Lung (tissue), 12 donors: ENCODE results near the gene MYO7A. TPM values are rescaled to one million over a fixed set of nuclear protein-coding genes. Genes with fewer than 3 reads are reported as not detected.

Source experiments
- ATAC-seq: fragments of 200-7000 bp; cut with Tn5 transposase; one replicate; pipeline ENCODE4 v1.9.1; 2020; ENCODE audit warnings: moderate number of reproducible peaks; ENCODE audit not compliant: insufficient read depth, low FRiP score
- DNase-seq, 3 donors: peaks; one replicate each; pipeline ENCODE4 v3.0.0-alpha.2; 2013 to 2017
- H3K27ac ChIP-seq, 2 donors: one replicate each; pipeline ENCODE4 v1.5.1; 2013; ENCODE audit warnings: mild to moderate bottlenecking in 2 of 2, moderate library complexity in 2 of 2, control low read depth in 1 of 2, inconsistent platforms in 1 of 2, low read depth in 1 of 2, low read length in 1 of 2
- H3K27me3 ChIP-seq, 3 donors: one replicate each; pipeline ENCODE4 v1.5.1; 2013; ENCODE audit warnings: low read length in 2 of 3; ENCODE audit not compliant: control insufficient read depth in 3 of 3, insufficient read depth in 3 of 3
- H3K36me3 ChIP-seq, 4 donors: one replicate each; pipeline ENCODE4 v1.5.1; 2013; ENCODE audit warnings: low read length in 4 of 4, mild to moderate bottlenecking in 1 of 4, moderate library complexity in 1 of 4; ENCODE audit not compliant: control insufficient read depth in 4 of 4, insufficient read depth in 4 of 4
- H3K4me1 ChIP-seq, 5 donors: one replicate each; pipeline ENCODE4 v1.5.1; 2013; ENCODE audit warnings: low read length in 5 of 5, mild to moderate bottlenecking in 2 of 5, moderate library complexity in 1 of 5; ENCODE audit not compliant: control insufficient read depth in 5 of 5, insufficient read depth in 5 of 5
- H3K4me3 ChIP-seq: one replicate; pipeline ENCODE4 v1.5.1; 2013; ENCODE audit warnings: mild to moderate bottlenecking, control low read depth, moderate library complexity
- H3K9ac ChIP-seq, 2 donors: one replicate each; pipeline ENCODE4 v1.5.1; 2013; ENCODE audit warnings: low read length in 2 of 2, control low read depth in 1 of 2; ENCODE audit not compliant: insufficient read depth in 1 of 2
- H3K9me3 ChIP-seq, 4 donors: one replicate each; pipeline ENCODE4 v1.5.1; 2013; ENCODE audit warnings: low read length in 3 of 4, mild to moderate bottlenecking in 1 of 4, moderate library complexity in 1 of 4; ENCODE audit not compliant: control insufficient read depth in 4 of 4, insufficient read depth in 3 of 4
- CTCF ChIP-seq: IDR thresholded peaks from 2 replicates; pipeline ENCODE4 v1.5.1; 2012; ENCODE audit warnings: mild to moderate bottlenecking; ENCODE audit errors: control extremely low read depth, extremely low read depth
- WGBS, 2 donors: extraction: QIAGEN DNeasy Blood & Tissue Kit; methylation state at CpG; one replicate each; pipeline ENCODE4 v1.1.7; 2013; 5-methylcytosine and 5-hydroxymethylcytosine counted together
- polyA plus RNA-seq, 2 donors: library from polyadenylated mRNA; stranded (reverse); fragments of 200-250 nt; gene quantifications; one replicate each; pipeline ENCODE4 v1.2.1, GENCODE V29; 2013
- total RNA-seq, 2 donors: library from RNA; depleted of rRNA in 1 of 2; stranded (reverse); fragments of >200 nt in 1 of 2; gene quantifications; one replicate each; pipeline ENCODE4 v1.2.1, GENCODE V29; 2014 to 2021
- donor health status: control.
- donor health status: control.
- donor health status: Bipolar disorder and iron deficiency.
- donor health status: healthy.
- donor health status: DM: yes; HTN: yes; CAD: no.

MYO7A gene
- total and polyA plus RNA-seq, 4 donors, result 1.8 to 10.2 (median 6.3) TPM

GRCh38 chr11:77106321-77106720 lies 21.7 kb upstream of the MYO7A start:
- Histone ChIP-seq H3K27ac (no peak overlapping the region), H3K36me3 (peaks cover 0 to 4% (median 1%) of the 10 kb centered on the region in 4 donors), H3K4me3 (no peak overlapping the region), H3K9me3 (no peaks in the 10 kb centered on the region), H3K9ac (no peak overlapping the region), H3K4me1 (peaks cover 0 to 16% (median 6%) of the 10 kb centered on the region in 5 donors), H3K27me3 (no peaks in the 10 kb centered on the region)
- ATAC-seq (no peak), DNase-seq (no peak)
- no peak for TF ChIP-seq CTCF
- 80 to 83% methylated on average over 7 of the region's 7 CpGs for WGBS, 2 donors

GRCh38 chr11:77106759-77107158 lies 21.3 kb upstream of the MYO7A start:
- DNase-seq (no peak), ATAC-seq (no peak)
- no peak for TF ChIP-seq CTCF
- H3K27me3 ChIP-seq, result no peaks in the 10 kb centered on the region
- peaks cover 0 to 4% (median 1%) of the 10 kb centered on the region in 4 donors for H3K36me3 ChIP-seq
- no peak overlapping the region for H3K9ac ChIP-seq
- H3K27ac ChIP-seq, result no peak overlapping the region
- 97 to 99% methylated on average over 13 of the region's 13 CpGs for WGBS, 2 donors
- H3K4me1 ChIP-seq, result peaks cover 0 to 16% (median 6%) of the 10 kb centered on the region in 5 donors
- H3K9me3 ChIP-seq, result no peaks in the 10 kb centered on the region
- H3K4me3 ChIP-seq, result no peak overlapping the region

- peak; percentile 56 to 62 (median 61) for DNase-seq
- Histone ChIP-seq H3K27ac (no peak overlapping the region), H3K36me3 (peaks cover 0 to 1% (median under 1%) of the 10 kb centered on the region in 4 donors), H3K4me1 (peaks cover 0 to 16% (median 6%) of the 10 kb centered on the region in 5 donors), H3K9me3 (no peaks in the 10 kb centered on the region), H3K27me3 (no peaks in the 10 kb centered on the region), H3K4me3 (no peak overlapping the region), H3K9ac (no peak overlapping the region)
- 50 to 57% methylated on average over 3 of the region's 3 CpGs for WGBS, 2 donors
- TF ChIP-seq CTCF, result no peak
- no peak for ATAC-seq
Measured at GRCh38 chr11:77107950-77108349, 20.1 kb upstream of the MYO7A start.

GRCh38 chr11:77108436-77108835 lies 19.6 kb upstream of the MYO7A start:
- 90 to 91% methylated on average over 9 of the region's 9 CpGs for WGBS, 2 donors
- DNase-seq (no peak), ATAC-seq (no peak)
- no peaks in the 10 kb centered on the region for H3K27me3 ChIP-seq
- H3K27ac ChIP-seq, result no peak overlapping the region
- no peaks in the 10 kb centered on the region for H3K9me3 ChIP-seq
- no peak overlapping the region for H3K9ac ChIP-seq
- H3K4me1 ChIP-seq, result peaks cover 0 to 16% (median 6%) of the 10 kb centered on the region in 5 donors
- no peak for TF ChIP-seq CTCF
- H3K36me3 ChIP-seq, result no peaks in the 10 kb centered on the region
- H3K4me3 ChIP-seq, result no peak overlapping the region
